Mammary epithelial cell (primary cell): Measurements from ENCODE around the gene UVSSA.

ENCODE experiments used
- EZH2 ChIP-seq: IDR thresholded peaks from 2 replicates; pipeline ENCODE4 v1.6.1; 2012; ENCODE audit warnings: low read length, inconsistent platforms, borderline replicate concordance
- TF ChIP-seq, protein P1 (sequence below), 2 donors: IDR thresholded peaks in 1 of 2; conservative IDR thresholded peaks in 1 of 2; 2 replicates each; pipeline ENCODE4 v1.5.1; 2011 to 2012; ENCODE audit warnings: inconsistent platforms in 2 of 2, low read length in 2 of 2, mild to moderate bottlenecking in 2 of 2, control low read depth in 1 of 2, low read depth in 1 of 2; ENCODE audit not compliant: insufficient read depth in 1 of 2; ENCODE audit errors: extremely low read depth in 1 of 2

DNA sequence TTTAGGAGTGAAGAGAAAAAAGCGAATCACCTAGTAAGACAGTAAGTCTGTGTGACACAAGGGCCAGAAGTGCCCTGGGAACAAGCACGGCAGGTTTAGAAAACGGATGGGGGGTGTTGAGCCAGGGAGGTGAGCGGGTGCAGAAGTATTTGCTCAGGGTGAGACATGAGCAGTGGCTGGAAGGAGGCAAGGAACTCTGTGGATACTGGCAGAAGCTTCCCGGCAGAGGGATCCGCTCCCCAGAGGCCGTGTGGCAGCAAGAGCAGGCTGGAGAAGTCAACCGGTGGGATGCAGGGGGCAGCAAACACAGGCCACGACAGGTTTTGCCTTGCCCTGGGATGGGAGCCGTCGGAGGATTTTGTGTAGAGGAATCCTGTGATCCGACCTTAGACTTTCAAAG lies 2.3 kb upstream of the UVSSA start:
- TF ChIP-seq, protein P1, sequence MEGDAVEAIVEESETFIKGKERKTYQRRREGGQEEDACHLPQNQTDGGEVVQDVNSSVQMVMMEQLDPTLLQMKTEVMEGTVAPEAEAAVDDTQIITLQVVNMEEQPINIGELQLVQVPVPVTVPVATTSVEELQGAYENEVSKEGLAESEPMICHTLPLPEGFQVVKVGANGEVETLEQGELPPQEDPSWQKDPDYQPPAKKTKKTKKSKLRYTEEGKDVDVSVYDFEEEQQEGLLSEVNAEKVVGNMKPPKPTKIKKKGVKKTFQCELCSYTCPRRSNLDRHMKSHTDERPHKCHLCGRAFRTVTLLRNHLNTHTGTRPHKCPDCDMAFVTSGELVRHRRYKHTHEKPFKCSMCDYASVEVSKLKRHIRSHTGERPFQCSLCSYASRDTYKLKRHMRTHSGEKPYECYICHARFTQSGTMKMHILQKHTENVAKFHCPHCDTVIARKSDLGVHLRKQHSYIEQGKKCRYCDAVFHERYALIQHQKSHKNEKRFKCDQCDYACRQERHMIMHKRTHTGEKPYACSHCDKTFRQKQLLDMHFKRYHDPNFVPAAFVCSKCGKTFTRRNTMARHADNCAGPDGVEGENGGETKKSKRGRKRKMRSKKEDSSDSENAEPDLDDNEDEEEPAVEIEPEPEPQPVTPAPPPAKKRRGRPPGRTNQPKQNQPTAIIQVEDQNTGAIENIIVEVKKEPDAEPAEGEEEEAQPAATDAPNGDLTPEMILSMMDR (conservative IDR thresholded peaks at IDR 0.05 in 1 of 2, IDR thresholded peaks at IDR 0.05 in 1 of 2; ENCODE audit: extremely low read depth in 1 of 2, insufficient read depth in 1 of 2, low read depth in 1 of 2, low read length in 2 of 2) = no peak
- TF ChIP-seq EZH2 = no peak
